OCI-LY1 (cell line): ENCODE data around the gene KCTD19.

Experiments used
- H2AFZ ChIP-seq: fragments of 200-600 bp; sonication (generic), shearing (Covaris generic); 2 replicates; pipeline ENCODE4 v1.6.0; 2014; ENCODE audit warnings: antibody characterized with exemption, mild to moderate bottlenecking, low read length
- H3F3A ChIP-seq: fragments of 200-600 bp; sonication (generic), shearing (Covaris generic); 2 replicates; pipeline ENCODE4 v1.6.0; 2014; ENCODE audit warnings: mild to moderate bottlenecking, antibody characterized with exemption, low read length, moderate library complexity; ENCODE audit not compliant: insufficient read depth
- H3K27ac ChIP-seq: fragments of 200-600 bp; sonication (generic); 2 replicates; pipeline ENCODE4 v1.5.1; 2014; ENCODE audit warnings: low read length, mixed run types, mild to moderate bottlenecking, low read depth; ENCODE audit not compliant: poor library complexity, severe bottlenecking
- H3K27me3 ChIP-seq: fragments of 200-600 bp; sonication (generic); 2 replicates; pipeline ENCODE4 v1.6.0; 2014; ENCODE audit warnings: antibody characterized with exemption, mild to moderate bottlenecking, low read length, moderate library complexity; ENCODE audit not compliant: insufficient read depth
- H3K36me3 ChIP-seq: fragments of 200-600 bp; sonication (generic); 2 replicates; pipeline ENCODE4 v1.6.1; 2014; ENCODE audit warnings: mild to moderate bottlenecking, antibody characterized with exemption, low read length, moderate library complexity, mixed read lengths; ENCODE audit not compliant: insufficient read depth
- H3K4me1 ChIP-seq: fragments of 200-600 bp; sonication (generic); 2 replicates; pipeline ENCODE4 v1.5.1; 2014; ENCODE audit warnings: mild to moderate bottlenecking, low read length, moderate library complexity; ENCODE audit not compliant: insufficient read depth, severe bottlenecking
- H3K4me2 ChIP-seq: fragments of 200-600 bp; sonication (generic), shearing (Covaris generic); 2 replicates; pipeline ENCODE4 v1.6.1; 2014; ENCODE audit warnings: low read length
- H3K4me3 ChIP-seq: fragments of 200-600 bp; sonication (generic); 2 replicates; pipeline ENCODE4 v1.5.1; 2014; ENCODE audit warnings: low read length, low read depth, mild to moderate bottlenecking, mixed read lengths; ENCODE audit not compliant: poor library complexity, severe bottlenecking
- H3K79me2 ChIP-seq: fragments of 200-600 bp; shearing (Covaris generic); 2 replicates; pipeline ENCODE4 v1.6.1; 2016; ENCODE audit warnings: mixed run types, low read length, mixed read lengths; ENCODE audit not compliant: insufficient read depth
- H3K9ac ChIP-seq: fragments of 200-600 bp; sonication (generic), shearing (Covaris generic); 2 replicates; pipeline ENCODE4 v1.6.1; 2014; ENCODE audit warnings: mild to moderate bottlenecking, low read length, mixed read lengths
- H3K9me2 ChIP-seq: fragments of 200-600 bp; sonication (generic), shearing (Covaris generic); 2 replicates; pipeline ENCODE4 v1.6.1; 2014; ENCODE audit warnings: low read depth, mild to moderate bottlenecking, low read length, mixed read lengths
- H3K9me3 ChIP-seq: fragments of 200-600 bp; shearing (Covaris generic); 2 replicates; pipeline ENCODE4 v1.6.1; 2014; ENCODE audit warnings: low read length, mixed read lengths
- H4K20me1 ChIP-seq: fragments of 200-600 bp; sonication (generic), shearing (Covaris generic); 2 replicates; pipeline ENCODE4 v1.6.0; 2016; ENCODE audit warnings: mild to moderate bottlenecking, low read length; ENCODE audit not compliant: insufficient read depth
- EZH2 ChIP-seq: fragments of 200-600 bp; sonication (generic), shearing (Covaris generic); IDR thresholded peaks from 2 replicates; pipeline ENCODE4 v1.8.0; 2017; ENCODE audit warnings: borderline replicate concordance, mixed run types, mild to moderate bottlenecking, antibody characterized with exemption, low read length, moderate library complexity, mixed read lengths
- TF ChIP-seq, protein P1 (sequence below): fragments of 200-600 bp; sonication (generic), shearing (Covaris generic); IDR thresholded peaks from 2 replicates; pipeline ENCODE4 v1.5.1; 2017; ENCODE audit warnings: mild to moderate bottlenecking, antibody characterized with exemption, low read length, moderate library complexity, mixed read lengths

KCTD19 gene

DNA sequence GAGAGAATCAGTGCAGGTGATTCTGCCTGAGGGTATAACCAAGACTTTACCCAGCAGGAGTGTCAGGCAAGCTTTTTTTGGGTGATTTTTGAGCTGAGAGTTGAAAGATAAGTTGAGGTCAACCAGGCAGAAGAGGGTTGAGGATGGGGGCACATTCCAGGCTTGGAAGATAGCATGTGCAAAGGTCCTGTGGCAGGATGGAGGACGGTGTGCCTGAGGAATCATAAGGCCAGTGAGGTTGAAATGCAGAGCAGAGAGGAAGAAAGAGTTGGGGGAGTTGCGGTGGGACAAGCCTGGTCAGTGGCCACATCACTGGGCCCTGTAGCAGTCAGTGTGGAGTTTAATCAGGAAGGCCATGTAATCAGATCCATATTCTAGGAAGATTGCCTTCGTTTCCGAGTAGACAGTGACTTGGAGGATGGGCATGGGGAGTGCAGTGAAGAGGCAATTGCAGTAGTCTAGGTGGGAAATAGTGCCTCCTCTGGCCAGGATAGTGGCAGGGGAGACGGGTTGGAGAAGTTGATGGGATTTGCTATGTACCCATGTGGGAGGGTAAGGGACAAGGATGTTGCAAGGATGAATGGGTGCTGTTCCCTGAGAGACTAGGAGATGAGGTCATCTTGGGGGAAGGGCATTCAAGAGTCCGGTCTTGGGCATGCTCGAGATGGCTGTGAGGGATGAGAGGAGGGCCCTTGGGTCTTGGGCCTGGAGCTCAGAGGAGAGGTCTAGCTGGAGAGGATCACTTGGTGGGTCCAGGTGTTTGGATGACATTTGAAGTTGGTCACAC lies 43.3 kb downstream of the KCTD19 start:
- Histone ChIP-seq H4K20me1 (no peaks in the 10 kb centered on the region), H3K36me3 (no peaks in the 10 kb centered on the region), H3K27ac (no peak overlapping the region), H2AFZ (no peak overlapping the region), H3K27me3 (no peaks in the 10 kb centered on the region), H3K9me3 (no peaks in the 10 kb centered on the region), H3K4me1 (peaks cover 3% of the 10 kb centered on the region), H3F3A (no peaks in the 10 kb centered on the region), H3K4me2 (no peak overlapping the region), H3K4me3 (no peak overlapping the region), H3K9me2 (no peaks in the 10 kb centered on the region), H3K9ac (no peak overlapping the region), H3K79me2 (no peaks in the 10 kb centered on the region)
- TF ChIP-seq, protein P1, sequence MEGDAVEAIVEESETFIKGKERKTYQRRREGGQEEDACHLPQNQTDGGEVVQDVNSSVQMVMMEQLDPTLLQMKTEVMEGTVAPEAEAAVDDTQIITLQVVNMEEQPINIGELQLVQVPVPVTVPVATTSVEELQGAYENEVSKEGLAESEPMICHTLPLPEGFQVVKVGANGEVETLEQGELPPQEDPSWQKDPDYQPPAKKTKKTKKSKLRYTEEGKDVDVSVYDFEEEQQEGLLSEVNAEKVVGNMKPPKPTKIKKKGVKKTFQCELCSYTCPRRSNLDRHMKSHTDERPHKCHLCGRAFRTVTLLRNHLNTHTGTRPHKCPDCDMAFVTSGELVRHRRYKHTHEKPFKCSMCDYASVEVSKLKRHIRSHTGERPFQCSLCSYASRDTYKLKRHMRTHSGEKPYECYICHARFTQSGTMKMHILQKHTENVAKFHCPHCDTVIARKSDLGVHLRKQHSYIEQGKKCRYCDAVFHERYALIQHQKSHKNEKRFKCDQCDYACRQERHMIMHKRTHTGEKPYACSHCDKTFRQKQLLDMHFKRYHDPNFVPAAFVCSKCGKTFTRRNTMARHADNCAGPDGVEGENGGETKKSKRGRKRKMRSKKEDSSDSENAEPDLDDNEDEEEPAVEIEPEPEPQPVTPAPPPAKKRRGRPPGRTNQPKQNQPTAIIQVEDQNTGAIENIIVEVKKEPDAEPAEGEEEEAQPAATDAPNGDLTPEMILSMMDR, result peak; percentile 13; the same call in 1 of the 2 replicates
- no peak for TF ChIP-seq EZH2

DNA sequence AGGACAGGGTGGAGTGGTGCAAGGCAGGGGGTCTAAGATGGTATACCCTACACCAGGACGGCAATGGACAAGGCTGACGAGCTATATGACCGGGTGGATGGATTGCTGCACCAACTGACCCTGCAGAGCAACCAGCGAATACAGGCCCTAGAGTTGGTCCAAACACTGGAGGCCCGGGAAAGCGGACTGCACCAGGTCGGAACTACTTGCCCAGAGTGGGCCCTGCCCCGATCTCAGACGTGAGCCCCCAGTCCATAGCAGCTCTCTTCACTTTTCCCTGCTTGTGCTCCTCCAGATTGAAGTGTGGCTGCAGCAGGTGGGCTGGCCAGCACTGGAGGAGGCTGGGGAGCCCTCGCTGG lies 44.1 kb downstream of the KCTD19 start:
- Histone ChIP-seq H3K9me3 (no peaks in the 10 kb centered on the region), H3K4me2 (no peak overlapping the region), H3K79me2 (no peaks in the 10 kb centered on the region), H4K20me1 (no peaks in the 10 kb centered on the region), H2AFZ (no peak overlapping the region), H3K4me3 (no peak overlapping the region), H3K36me3 (no peaks in the 10 kb centered on the region), H3K4me1 (peaks cover 9% of the 10 kb centered on the region), H3K27ac (no peak overlapping the region), H3K27me3 (no peaks in the 10 kb centered on the region), H3F3A (no peaks in the 10 kb centered on the region), H3K9me2 (no peaks in the 10 kb centered on the region), H3K9ac (no peak overlapping the region)
- no peak for TF ChIP-seq EZH2
- TF ChIP-seq, protein P1, result no peak

DNA sequence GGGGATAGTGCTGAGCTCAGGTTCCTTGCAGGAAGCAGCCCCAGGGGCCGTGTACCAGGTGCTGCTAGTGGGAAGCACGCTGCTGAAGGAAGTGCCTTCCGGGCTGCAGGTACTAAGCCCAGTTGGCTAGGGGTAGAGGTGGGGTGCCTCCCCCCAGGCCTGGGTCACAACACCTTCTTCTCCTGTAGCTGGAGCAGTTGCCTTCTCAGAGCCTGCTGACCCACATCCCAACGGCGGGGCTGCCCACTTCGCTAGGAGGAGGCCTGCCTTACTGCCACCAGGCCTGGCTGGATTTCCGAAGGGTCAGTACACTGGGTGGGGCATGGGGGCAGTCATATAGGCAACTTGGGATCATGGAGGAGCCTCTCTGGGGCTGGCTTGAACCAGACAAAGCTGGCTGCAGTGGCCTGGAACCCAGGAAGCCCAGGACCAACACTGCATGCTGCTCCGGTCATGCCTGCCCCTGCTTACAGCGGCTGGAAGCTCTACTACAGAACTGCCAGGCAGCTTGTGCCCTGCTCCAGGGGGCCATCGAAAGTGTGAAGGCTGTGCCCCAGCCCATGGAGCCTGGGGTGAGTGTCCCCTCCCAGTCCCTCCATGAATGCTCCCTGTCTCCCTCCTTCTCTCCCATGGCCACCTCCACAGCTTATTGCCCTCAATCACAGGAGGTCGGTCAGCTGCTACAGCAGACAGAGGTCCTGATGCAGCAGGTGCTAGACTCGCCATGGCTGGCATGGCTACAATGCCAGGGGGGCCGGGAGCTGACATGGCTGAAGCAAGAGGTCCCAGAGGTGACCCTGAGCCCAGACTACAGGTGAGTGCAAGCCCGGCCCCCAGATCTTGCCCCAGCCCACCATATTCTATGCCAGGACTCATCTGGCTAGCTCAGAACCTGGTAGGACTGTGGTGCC lies 44.8 kb downstream of the KCTD19 start:
- Histone ChIP-seq H3F3A (no peaks in the 10 kb centered on the region), H3K4me1 (peaks cover 9% of the 10 kb centered on the region), H3K79me2 (no peaks in the 10 kb centered on the region), H3K9me3 (no peaks in the 10 kb centered on the region), H3K27me3 (no peaks in the 10 kb centered on the region), H3K9ac (no peak overlapping the region), H3K36me3 (no peaks in the 10 kb centered on the region), H4K20me1 (no peaks in the 10 kb centered on the region), H3K27ac (no peak overlapping the region), H2AFZ (no peak overlapping the region), H3K4me2 (no peak overlapping the region), H3K9me2 (no peaks in the 10 kb centered on the region), H3K4me3 (no peak overlapping the region)
- TF ChIP-seq EZH2, result no peak
- TF ChIP-seq, protein P1, result no peak
